Naive B cell (primary cell): Measurements from ENCODE around the gene INHA. TPM values are rescaled to one million over a fixed set of nuclear protein-coding genes. Genes with fewer than 3 reads are reported as not detected.
A peak's percentile ranks its signal among the peaks of the same experiment; 100 is the strongest.

Source experiments
- ATAC-seq, 2 donors: fragments of 150-1000 bp; cut with Tn5 transposase; 2 replicates each; pipeline ENCODE4 v1.10.0; 2021; ENCODE audit warnings: low read depth in 2 of 2, mild to moderate bottlenecking in 2 of 2, moderate library complexity in 2 of 2
- DNase-seq: peaks from one replicate; pipeline ENCODE4 v3.0.0; 2022
- H3K27ac Mint-ChIP-seq, 6 donors: one replicate each; pipeline ENCODE4 v1.8.0; 2020 to 2022; ENCODE audit warnings: mild to moderate bottlenecking in 6 of 6, mixed read lengths in 6 of 6, moderate library complexity in 5 of 6, inconsistent platforms in 2 of 6
- H3K27me3 Mint-ChIP-seq, 3 donors: one replicate each; pipeline ENCODE4 v1.8.0; 2021 to 2022; ENCODE audit warnings: mixed read lengths in 3 of 3, mild to moderate bottlenecking in 1 of 3
- H3K36me3 Mint-ChIP-seq, 2 donors: one replicate each; pipeline ENCODE4 v1.8.0; 2020 to 2022; ENCODE audit warnings: mixed read lengths in 2 of 2, inconsistent platforms in 1 of 2, mild to moderate bottlenecking in 1 of 2
- H3K4me1 Mint-ChIP-seq, 3 donors: one replicate each; pipeline ENCODE4 v1.8.0; 2020 to 2022; ENCODE audit warnings: mixed read lengths in 3 of 3, inconsistent platforms in 1 of 3, mild to moderate bottlenecking in 1 of 3, moderate library complexity in 1 of 3
- H3K4me3 Mint-ChIP-seq, 8 donors: one replicate each; pipeline ENCODE4 v1.8.0; 2020 to 2022; ENCODE audit warnings: mild to moderate bottlenecking in 8 of 8, mixed read lengths in 8 of 8, moderate library complexity in 8 of 8, inconsistent platforms in 2 of 8
- H3K9me3 Mint-ChIP-seq, 7 donors: one replicate each; pipeline ENCODE4 v1.8.0; 2020 to 2022; ENCODE audit warnings: mixed read lengths in 7 of 7, mild to moderate bottlenecking in 5 of 7, inconsistent platforms in 2 of 7, moderate library complexity in 1 of 7
- polyA plus RNA-seq, 6 donors: library from polyadenylated mRNA; unstranded; fragments of 300-500 nt; fragmentation: Illumina TruSeq; gene quantifications; one replicate each; pipeline ENCODE4 v1.2.3, GENCODE V29; 2021; ENCODE audit warnings: low read depth in 6 of 6

The INHA gene
- polyA plus RNA-seq, 6 donors from 2014 or later = not detected

DNA sequence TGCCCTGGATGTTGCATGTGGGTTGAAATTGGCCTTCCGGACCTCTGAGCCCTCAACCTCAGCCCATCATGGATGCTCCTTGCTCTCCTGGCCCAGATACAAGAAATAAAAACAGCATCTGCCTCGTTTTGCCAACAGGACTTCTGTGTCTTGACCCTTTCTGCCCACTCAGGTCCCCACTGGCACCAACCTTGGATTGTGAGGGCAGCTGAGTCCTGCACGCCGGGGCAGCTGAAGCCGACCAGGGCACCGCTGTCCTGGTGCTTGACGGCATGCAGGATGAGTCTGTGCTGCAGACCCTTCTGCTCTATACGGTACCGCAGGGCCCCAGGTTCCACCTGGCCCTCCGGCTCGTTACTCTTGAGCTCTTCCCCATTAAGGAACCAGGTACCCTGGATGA lies 5.5 kb upstream of the INHA start:
- H3K36me3 Mint-ChIP-seq = no peaks in the 10 kb centered on the region
- peak overlapping the region in 1 of 8 donors; percentile 80 for H3K4me3 Mint-ChIP-seq
- H3K9me3 Mint-ChIP-seq = peaks cover 0 to 2% (median 0%) of the 10 kb centered on the region in 7 donors
- no peak for ATAC-seq
- H3K27ac Mint-ChIP-seq = peak overlapping the region in 1 of 6 donors; percentile 89
- peaks cover 21 to 73% (median 63%) of the 10 kb centered on the region in 3 donors for H3K27me3 Mint-ChIP-seq
- DNase-seq = no peak
- H3K4me1 Mint-ChIP-seq = peaks cover under 1 to 4% (median 2%) of the 10 kb centered on the region in 3 donors

DNA sequence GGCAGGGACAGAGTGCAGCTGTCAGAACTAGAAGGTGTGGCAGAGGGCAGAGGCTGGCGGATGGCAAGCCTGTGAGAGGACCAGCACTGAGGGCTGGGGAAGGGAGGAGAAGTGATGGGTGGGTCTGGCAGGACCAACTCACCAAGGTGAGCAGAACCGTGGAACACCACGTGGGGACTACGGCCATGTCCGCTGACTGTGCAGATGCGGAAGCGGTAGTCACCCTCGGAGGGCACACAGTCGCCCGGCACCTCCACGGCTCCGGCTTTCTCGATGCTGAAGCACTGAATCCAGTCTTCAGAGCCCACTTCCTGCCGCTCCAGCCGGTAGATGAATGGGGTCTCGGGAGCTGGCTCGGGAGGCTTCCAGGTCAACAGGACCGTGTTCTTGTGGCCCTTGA lies 5.0 kb upstream of the INHA start:
- peak overlapping the region in 1 of 6 donors; percentile 89 for H3K27ac Mint-ChIP-seq
- DNase-seq = no peak

GRCh38 chr2:219567791-219568361 lies 4.2 kb upstream of the INHA start:
- Mint-ChIP-seq H3K27me3 (peaks cover 29 to 74% (median 73%) of the 10 kb centered on the region in 3 donors), H3K36me3 (no peaks in the 10 kb centered on the region), H3K27ac (no peak overlapping the region), H3K4me3 (no peak overlapping the region), H3K4me1 (peaks cover 5 to 7% (median 7%) of the 10 kb centered on the region in 3 donors), H3K9me3 (peaks cover 0 to 2% (median 0%) of the 10 kb centered on the region in 7 donors)
- ATAC-seq = no peak
- DNase-seq = no peak

More for the DNA sequence above, 5.0 kb upstream of the INHA start:
- Mint-ChIP-seq H3K36me3 (no peaks in the 10 kb centered on the region), H3K4me1 (peaks cover 5 to 7% (median 7%) of the 10 kb centered on the region in 3 donors), H3K27me3 (peaks cover 26 to 73% (median 68%) of the 10 kb centered on the region in 3 donors), H3K9me3 (peaks cover 0 to 2% (median 0%) of the 10 kb centered on the region in 7 donors), H3K4me3 (peak overlapping the region in 1 of 8 donors; percentile 80)
- ATAC-seq = no peak

GRCh38 chr2:219569041-219569440 lies 3.1 kb upstream of the INHA start:
- ATAC-seq = no peak
- DNase-seq = no peak
- H3K4me1 Mint-ChIP-seq = peaks cover 5 to 7% (median 7%) of the 10 kb centered on the region in 3 donors
- H3K27me3 Mint-ChIP-seq = peaks cover 32 to 72% (median 70%) of the 10 kb centered on the region in 3 donors
- peaks cover 0 to 2% (median 0%) of the 10 kb centered on the region in 7 donors for H3K9me3 Mint-ChIP-seq
- peak overlapping the region in 2 of 8 donors; percentile 30 to 66 for H3K4me3 Mint-ChIP-seq
- H3K27ac Mint-ChIP-seq = no peak overlapping the region
- H3K36me3 Mint-ChIP-seq = no peaks in the 10 kb centered on the region

DNA sequence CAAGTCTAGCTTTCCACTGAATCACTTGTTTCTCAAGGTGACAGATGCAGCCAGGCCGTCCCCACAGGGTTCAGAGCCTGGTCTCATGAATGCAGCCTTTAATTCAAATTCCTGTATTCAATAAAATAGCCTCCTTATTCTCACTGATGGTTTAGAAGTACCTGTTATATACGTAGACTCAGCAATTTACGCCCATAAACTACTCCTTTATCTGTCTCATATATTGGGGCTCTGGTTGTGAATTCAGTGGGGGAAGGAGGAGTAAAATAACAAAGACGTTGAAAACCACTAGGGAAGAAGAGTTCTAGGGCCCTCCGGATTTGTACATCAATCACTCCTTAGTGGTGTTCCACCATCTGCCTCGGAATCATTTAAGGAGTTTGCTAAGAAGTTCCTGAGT lies 2.5 kb upstream of the INHA start:
- H3K27me3 Mint-ChIP-seq = peaks cover 27 to 69% (median 65%) of the 10 kb centered on the region in 3 donors
- ATAC-seq = no peak
- peaks cover 0 to 2% (median 0%) of the 10 kb centered on the region in 7 donors for H3K9me3 Mint-ChIP-seq

DNA sequence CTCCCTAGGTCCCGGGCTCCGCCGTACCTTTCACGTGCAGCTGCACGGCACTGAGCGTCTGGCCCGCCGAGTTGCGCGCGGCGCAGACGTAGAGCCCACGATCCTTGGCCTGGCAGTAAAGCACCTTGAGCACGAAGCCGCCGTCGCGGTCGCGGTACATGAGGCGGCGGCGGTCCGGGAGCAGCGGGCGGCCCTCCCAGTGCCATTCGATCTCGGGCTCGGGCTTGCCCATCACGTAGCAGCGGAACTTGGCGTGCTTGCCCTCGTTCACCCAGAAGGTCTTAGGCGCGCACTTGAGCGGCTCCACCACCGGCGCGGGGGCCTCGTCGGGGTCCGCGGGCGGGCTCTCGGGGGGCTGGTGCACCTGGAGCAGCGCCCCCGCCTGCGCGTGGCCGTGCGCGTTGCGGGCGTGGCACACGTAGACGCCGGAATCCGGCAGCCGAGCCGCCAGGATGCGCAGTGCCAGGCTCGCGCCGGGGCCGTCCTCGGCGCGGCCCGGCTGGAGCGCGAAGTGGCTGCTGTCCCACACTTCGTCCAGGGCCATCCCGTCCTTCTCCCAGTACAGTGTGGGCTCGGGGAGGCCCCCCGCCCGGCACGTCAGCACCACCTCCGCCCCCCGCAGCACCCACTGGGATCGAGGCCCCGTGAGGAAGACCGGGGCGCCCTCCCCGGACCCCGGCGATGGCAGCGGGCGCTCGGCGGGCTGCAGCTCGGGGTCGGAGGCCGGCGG lies 1.8 kb upstream of the INHA start:
- Mint-ChIP-seq H3K9me3 (peaks cover 0 to 2% (median 0%) of the 10 kb centered on the region in 7 donors), H3K27me3 (peaks cover 29 to 76% (median 70%) of the 10 kb centered on the region in 3 donors), H3K4me3 (peak overlapping the region in 6 of 8 donors; percentile 44 to 82 (median 65)), H3K4me1 (peaks cover 5 to 7% (median 7%) of the 10 kb centered on the region in 3 donors), H3K27ac (no peak overlapping the region), H3K36me3 (no peaks in the 10 kb centered on the region)
- ATAC-seq (peak in 1 of 2 donors; percentile 25), DNase-seq (no peak)

More for the DNA sequence above, 2.5 kb upstream of the INHA start:
- peak overlapping the region in 1 of 6 donors; percentile 50 for H3K27ac Mint-ChIP-seq
- peaks cover 5 to 7% (median 7%) of the 10 kb centered on the region in 3 donors for H3K4me1 Mint-ChIP-seq
- DNase-seq = no peak
- H3K36me3 Mint-ChIP-seq = no peaks in the 10 kb centered on the region
- peak overlapping the region in 5 of 8 donors; percentile 35 to 66 (median 64) for H3K4me3 Mint-ChIP-seq

DNA sequence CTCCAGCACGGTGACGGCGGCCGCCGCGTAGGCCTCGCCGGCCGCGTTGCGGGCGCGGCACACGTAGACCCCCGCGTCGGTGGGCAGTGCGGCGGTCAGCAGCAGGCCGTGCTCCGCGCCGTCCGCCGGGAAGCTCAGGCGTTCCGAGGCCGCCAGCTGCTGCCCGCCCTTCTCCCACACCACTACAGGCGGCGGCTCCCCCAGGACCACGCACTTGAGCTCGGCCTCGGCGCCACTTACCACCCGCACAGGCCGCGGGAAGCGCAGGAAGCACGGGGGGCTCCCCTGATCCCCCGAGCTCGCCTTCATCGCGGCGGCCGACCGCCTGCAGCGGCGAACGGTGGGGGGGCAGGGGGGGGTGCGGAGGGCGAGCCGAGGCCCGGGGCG lies 1.2 kb upstream of the INHA start:
- peak; percentile 10 to 20 for ATAC-seq
- H3K27me3 Mint-ChIP-seq = peaks cover 32 to 78% (median 74%) of the 10 kb centered on the region in 3 donors

DNA sequence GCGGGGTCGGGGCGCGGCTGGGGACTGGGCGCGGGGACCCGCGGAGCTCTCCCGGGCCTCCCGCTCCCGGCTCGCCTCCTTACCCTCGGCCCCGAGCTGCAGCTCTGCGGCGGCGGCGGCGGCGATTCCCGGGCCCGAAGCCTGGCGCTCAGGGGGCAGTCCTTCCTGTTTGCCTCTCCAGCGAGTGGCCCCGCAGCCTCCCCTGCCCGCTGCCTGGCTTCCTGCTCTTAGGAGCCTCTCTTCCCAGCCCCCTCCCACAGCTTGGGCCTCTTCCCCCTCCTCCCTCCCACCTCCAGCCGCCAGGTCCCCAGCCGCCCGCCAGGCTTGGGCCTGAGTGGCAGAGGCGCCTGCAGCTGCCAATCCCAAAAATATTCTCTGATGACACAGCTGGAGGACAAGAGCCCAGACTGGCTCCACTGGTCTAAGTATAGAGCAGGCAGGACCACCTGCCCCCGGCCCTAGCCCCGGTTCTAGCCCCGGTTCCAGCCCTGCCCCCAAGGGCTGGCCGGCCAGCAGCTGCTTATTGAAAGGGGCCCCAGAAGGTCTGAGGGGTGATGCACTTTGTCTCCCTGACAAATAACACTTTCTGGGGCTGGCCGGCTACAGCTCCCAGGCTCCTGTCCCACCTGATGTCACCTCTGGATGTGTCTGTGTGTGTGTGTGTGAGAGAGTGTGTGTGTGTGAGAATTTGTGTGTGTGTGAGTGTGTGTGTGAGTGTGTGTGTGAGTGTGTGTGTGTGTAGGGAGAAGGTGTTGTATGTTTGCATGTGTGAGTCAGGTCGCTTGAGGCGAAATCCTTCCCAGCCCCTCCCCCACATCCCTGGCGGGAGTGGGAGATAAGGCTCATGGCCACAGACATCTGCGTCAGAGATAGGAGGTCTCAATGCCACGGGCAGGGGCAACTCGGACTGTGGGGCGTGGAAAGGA lies 536 bp upstream of the INHA start, which contains the start of gene OBSL1:
OBSL1 (minus strand) TSS at position 229 of the 926 bp plus-strand sequence. CDS start 307 bp downstream, outside the sequence.
- Mint-ChIP-seq H3K27ac (no peak within 1 kb of the TSS), H3K4me3 (peak within 1 kb of the TSS in 6 of 8 donors; percentile 19 to 69 (median 42)), H3K9me3 (peaks cover 0 to 2% (median 0%) of the 10 kb centered on the region in 7 donors), H3K27me3 (peaks cover 37 to 78% (median 74%) of the 10 kb centered on the region in 3 donors), H3K4me1 (peaks cover 5 to 7% (median 7%) of the 10 kb centered on the region in 3 donors), H3K36me3 (no peaks in the 10 kb centered on the region)
- ATAC-seq (peak; percentile 14 to 36), DNase-seq (no peak)

More for the DNA sequence above, 1.2 kb upstream of the INHA start:
- Mint-ChIP-seq H3K36me3 (no peaks in the 10 kb centered on the region), H3K4me1 (peaks cover 5 to 7% (median 7%) of the 10 kb centered on the region in 3 donors), H3K4me3 (peak overlapping the region in 1 of 8 donors; percentile 50), H3K9me3 (peaks cover 0 to 2% (median 0%) of the 10 kb centered on the region in 7 donors), H3K27ac (no peak overlapping the region)
- no peak for DNase-seq

DNA sequence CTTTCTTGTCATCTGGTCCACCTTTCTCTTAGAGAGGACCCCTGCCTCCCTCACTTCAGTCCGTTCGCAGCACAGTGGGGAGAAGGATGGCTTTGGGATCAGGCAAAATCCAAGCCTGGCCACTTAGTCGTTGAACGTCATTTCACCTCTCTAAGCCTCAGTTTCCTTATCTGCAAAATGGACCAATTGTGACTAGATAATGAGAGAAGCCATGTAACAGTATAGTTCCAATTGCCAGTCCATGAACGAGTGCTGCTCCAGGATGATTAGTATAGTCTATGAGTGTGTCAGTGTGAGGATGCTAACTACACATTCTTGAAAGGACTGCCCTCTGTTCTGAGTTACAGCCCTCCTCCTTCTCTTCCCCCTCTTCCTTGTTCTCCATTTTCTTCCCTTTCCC lies 1.1 kb downstream of the INHA start:
- ATAC-seq (no peak), DNase-seq (no peak)
- Mint-ChIP-seq H3K9me3 (no peaks in the 10 kb centered on the region), H3K4me3 (peak overlapping the region in 3 of 8 donors; percentile 26 to 73 (median 32)), H3K27me3 (peaks cover 44 to 75% (median 70%) of the 10 kb centered on the region in 3 donors), H3K27ac (peak overlapping the region in 1 of 6 donors; percentile 47), H3K36me3 (no peaks in the 10 kb centered on the region), H3K4me1 (peaks cover 5 to 7% (median 7%) of the 10 kb centered on the region in 3 donors)

DNA sequence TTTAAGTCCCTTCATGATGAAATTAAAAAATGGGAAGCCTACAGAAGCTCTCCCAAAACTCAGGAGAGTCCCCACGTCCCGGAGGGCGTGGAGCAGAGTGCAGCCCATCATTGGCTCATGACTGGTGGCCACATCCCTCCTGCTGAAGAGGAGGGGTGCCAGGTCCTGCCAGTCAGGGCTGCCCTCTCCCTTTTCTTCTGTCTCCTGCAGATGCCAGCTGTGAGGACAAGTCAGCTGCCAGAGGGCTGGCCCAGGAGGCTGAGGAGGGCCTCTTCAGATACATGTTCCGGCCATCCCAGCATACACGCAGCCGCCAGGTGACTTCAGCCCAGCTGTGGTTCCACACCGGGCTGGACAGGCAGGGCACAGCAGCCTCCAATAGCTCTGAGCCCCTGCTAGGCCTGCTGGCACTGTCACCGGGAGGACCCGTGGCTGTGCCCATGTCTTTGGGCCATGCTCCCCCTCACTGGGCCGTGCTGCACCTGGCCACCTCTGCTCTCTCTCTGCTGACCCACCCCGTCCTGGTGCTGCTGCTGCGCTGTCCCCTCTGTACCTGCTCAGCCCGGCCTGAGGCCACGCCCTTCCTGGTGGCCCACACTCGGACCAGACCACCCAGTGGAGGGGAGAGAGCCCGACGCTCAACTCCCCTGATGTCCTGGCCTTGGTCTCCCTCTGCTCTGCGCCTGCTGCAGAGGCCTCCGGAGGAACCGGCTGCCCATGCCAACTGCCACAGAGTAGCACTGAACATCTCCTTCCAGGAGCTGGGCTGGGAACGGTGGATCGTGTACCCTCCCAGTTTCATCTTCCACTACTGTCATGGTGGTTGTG lies 2.6 kb downstream of the INHA start:
- H3K9me3 Mint-ChIP-seq = no peaks in the 10 kb centered on the region
- H3K27me3 Mint-ChIP-seq = peaks cover 48 to 74% (median 69%) of the 10 kb centered on the region in 3 donors
- H3K4me1 Mint-ChIP-seq = peaks cover 5 to 7% (median 6%) of the 10 kb centered on the region in 3 donors
- ATAC-seq (no peak), DNase-seq (no peak)
- H3K36me3 Mint-ChIP-seq = no peaks in the 10 kb centered on the region
- H3K27ac Mint-ChIP-seq = no peak overlapping the region
- H3K4me3 Mint-ChIP-seq = no peak overlapping the region

GRCh38 chr2:219575566-219576504 lies 3.7 kb downstream of the INHA start:
- DNase-seq (no peak), ATAC-seq (no peak)
- Mint-ChIP-seq H3K27ac (no peak overlapping the region), H3K4me1 (peaks cover 3 to 7% (median 5%) of the 10 kb centered on the region in 3 donors), H3K9me3 (no peaks in the 10 kb centered on the region), H3K36me3 (no peaks in the 10 kb centered on the region), H3K4me3 (peak overlapping the region in 1 of 8 donors; percentile 60), H3K27me3 (peaks cover 45 to 72% (median 66%) of the 10 kb centered on the region in 3 donors)
